Kidney epithelial cell (primary cell): Measurements from ENCODE around the gene CNTNAP1. TPM values are rescaled to one million over a fixed set of nuclear protein-coding genes. Genes with fewer than 3 reads are reported as not detected.

Experiments used
- DNase-seq: peaks from one replicate; pipeline ENCODE4 v3.0.0-alpha.2; 2010; ENCODE audit warnings: low read depth
- H3K27me3 ChIP-seq: 2 replicates; pipeline ENCODE4 v1.6.0; 2011; ENCODE audit warnings: low read length; ENCODE audit not compliant: control insufficient read depth, insufficient read depth
- H3K36me3 ChIP-seq: 2 replicates; pipeline ENCODE4 v1.5.1; 2011; ENCODE audit warnings: low read length; ENCODE audit not compliant: control insufficient read depth, insufficient read depth
- H3K4me3 ChIP-seq: 2 replicates; pipeline ENCODE4 v1.5.1; 2011; ENCODE audit warnings: low read depth, mild to moderate bottlenecking, control low read depth, low read length
- CTCF ChIP-seq: IDR thresholded peaks from 2 replicates; pipeline ENCODE4 v1.5.1; 2011; ENCODE audit warnings: mild to moderate bottlenecking, moderate library complexity, low read length, control low read depth, inconsistent platforms; ENCODE audit not compliant: insufficient read depth, poor library complexity, severe bottlenecking
- total RNA-seq: library from RNA; depleted of rRNA; stranded (reverse); fragments of >200 nt; gene quantifications from 2 replicates; pipeline ENCODE4 v1.2.3, GENCODE V29; 2015

The CNTNAP1 gene
- total RNA-seq, 1 donor from 2014 or later = 5.8 TPM

GRCh38 chr17:42647778-42648177, 34.6 kb upstream of the CNTNAP1 start:
- Histone ChIP-seq H3K36me3 (no peaks in the 10 kb centered on the region), H3K27me3 (no peaks in the 10 kb centered on the region), H3K4me3 (no peak overlapping the region)
- no peak for TF ChIP-seq CTCF
- DNase-seq = no peak

DNA sequence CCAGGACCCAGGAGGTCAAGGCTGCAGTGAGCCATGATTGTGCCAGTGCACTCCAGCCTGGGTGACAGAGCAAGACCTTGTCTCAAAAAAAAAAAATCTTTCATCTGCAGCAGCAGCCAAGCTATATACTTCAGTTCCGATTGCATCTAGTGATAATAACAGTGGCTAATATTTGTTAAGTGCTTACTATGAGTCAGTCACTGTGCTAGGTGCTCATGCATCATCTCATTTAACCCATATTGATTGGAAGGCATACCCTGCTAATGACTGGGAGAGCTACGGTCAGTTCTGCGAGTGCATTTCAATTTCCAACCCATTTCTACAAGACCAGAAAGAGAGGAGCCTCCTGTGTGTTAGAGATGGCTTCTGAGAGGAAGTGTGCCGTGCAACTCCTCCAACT, 30.9 kb upstream of the CNTNAP1 start:
- Histone ChIP-seq H3K36me3 (no peaks in the 10 kb centered on the region), H3K4me3 (no peak overlapping the region), H3K27me3 (no peaks in the 10 kb centered on the region)
- no peak for TF ChIP-seq CTCF
- DNase-seq = no peak

DNA sequence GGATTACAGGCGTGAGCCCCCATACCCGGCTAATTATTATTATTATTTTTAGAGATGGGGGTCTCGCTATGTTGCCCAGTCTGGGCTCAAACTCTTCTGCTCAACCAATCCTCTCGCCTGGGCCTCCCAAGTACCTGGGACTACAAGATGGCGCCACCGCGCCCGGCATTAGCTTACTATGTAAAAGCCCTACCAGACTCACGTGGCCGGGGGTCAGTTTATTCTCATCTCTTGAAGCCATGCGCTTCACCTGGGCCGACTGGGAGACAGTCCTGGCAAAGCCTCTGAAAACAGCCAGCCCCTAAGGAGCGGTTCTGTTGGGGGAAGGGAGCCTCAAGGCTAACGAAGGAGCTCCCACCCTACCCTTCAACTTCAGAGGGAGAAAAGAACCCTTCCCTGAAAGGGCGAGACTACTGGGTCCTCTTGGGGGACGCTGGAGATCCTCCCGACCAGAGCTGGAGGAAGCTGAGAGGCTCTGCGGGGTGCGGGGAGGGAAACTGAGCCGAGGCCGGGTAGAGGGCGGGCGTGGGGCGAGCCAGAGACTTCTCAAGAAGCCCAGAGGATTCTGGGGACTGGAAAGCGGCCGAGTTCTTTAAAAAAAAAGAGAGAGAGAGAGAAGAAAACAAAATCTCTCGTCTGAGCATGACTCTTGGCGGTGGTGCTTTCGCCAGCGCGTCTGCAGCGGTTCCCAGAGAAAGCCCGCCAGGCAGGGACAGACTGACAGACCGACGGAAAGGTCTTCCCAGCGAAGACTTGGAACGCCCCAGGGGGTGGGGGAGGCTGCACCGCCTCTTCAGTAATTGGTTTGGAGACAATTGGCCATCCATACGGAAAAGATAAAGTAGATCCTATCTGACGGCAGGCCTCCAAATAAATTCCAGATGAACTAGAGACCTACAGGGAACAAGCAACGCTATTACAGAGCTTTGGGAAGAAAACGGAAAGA, 28.9 kb upstream of the CNTNAP1 start:
- Histone ChIP-seq H3K4me3 (peak overlapping the region; percentile 13), H3K36me3 (no peaks in the 10 kb centered on the region), H3K27me3 (no peaks in the 10 kb centered on the region)
- no peak for DNase-seq
- TF ChIP-seq CTCF = no peak

DNA sequence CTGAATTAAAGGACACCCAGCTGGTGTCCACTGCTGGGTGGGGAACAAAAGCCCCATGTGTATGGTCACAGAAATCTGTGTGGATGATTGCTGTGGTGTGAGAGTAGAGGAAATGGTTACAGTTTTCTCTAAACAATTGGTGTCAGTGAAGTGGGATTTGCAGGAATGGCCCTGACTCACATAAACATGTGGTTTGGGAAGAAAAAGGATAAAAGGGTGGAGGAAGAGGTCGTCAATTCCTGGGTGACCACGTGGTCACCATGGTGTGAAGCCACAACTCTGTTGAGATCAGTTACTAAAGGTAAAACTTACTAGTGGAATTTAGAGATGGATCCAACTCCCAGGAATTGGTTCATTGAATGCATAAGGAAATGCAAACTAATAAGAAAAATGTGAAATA, 26.8 kb upstream of the CNTNAP1 start:
- peak; percentile 37 for DNase-seq
- H3K4me3 ChIP-seq = no peak overlapping the region
- no peaks in the 10 kb centered on the region for H3K36me3 ChIP-seq
- H3K27me3 ChIP-seq = no peaks in the 10 kb centered on the region
- TF ChIP-seq CTCF = no peak

GRCh38 chr17:42657824-42658588, 24.3 kb upstream of the CNTNAP1 start:
- H3K4me3 ChIP-seq = no peak overlapping the region
- TF ChIP-seq CTCF = no peak
- DNase-seq = no peak
- H3K27me3 ChIP-seq = no peaks in the 10 kb centered on the region
- peaks cover 1% of the 10 kb centered on the region for H3K36me3 ChIP-seq
